Heart left ventricle (tissue), 16 donors: ENCODE data around the gene MAGI2. TPM values are rescaled to one million over a fixed set of nuclear protein-coding genes. Genes with fewer than 3 reads are reported as not detected.

Experiments used
- ATAC-seq, 4 donors: fragments of 200-7000 bp; cut with Tn5 transposase; one replicate each; pipeline ENCODE4 v1.9.1; 2020 to 2022; ENCODE audit warnings: moderate library complexity in 4 of 4, mild to moderate bottlenecking in 3 of 4, moderate number of reproducible peaks in 1 of 4
- DNase-seq, 5 donors: peaks; one replicate each; pipeline ENCODE4 v3.0.0-alpha.2; 2020
- H3K27ac ChIP-seq, 12 donors: fragments of 200-600 bp; sonication (generic) in 4 of 12; one replicate each; pipeline versions ENCODE4 v1.5.0 to v1.8.0; 2016 to 2022; ENCODE audit warnings: mild to moderate bottlenecking in 2 of 12
- H3K27me3 ChIP-seq, 9 donors: fragments of 200-600 bp; sonication (generic) in 2 of 9; one replicate each; pipeline versions ENCODE4 v1.5.1 to v1.8.0; 2016 to 2022; ENCODE audit warnings: mild to moderate bottlenecking in 3 of 9
- H3K36me3 ChIP-seq, 9 donors: fragments of 200-600 bp; sonication (generic) in 2 of 9; one replicate each; pipeline versions ENCODE4 v1.5.0 to v1.8.0; 2018 to 2022; ENCODE audit warnings: mild to moderate bottlenecking in 2 of 9
- H3K4me1 ChIP-seq, 12 donors: fragments of 200-600 bp; sonication (generic) in 4 of 12; one replicate each; pipeline versions ENCODE4 v1.5.0 to v1.8.0; 2016 to 2022; ENCODE audit warnings: mild to moderate bottlenecking in 3 of 12
- H3K4me3 ChIP-seq, 12 donors: fragments of 200-600 bp; sonication (generic) in 4 of 12; one replicate each; pipeline versions ENCODE4 v1.5.0 to v1.8.0; 2017 to 2022; ENCODE audit warnings: mild to moderate bottlenecking in 9 of 12, moderate library complexity in 4 of 12
- H3K9me3 ChIP-seq, 12 donors: fragments of 200-600 bp; sonication (generic) in 4 of 12; one replicate each; pipeline versions ENCODE4 v1.5.0 to v1.8.0; 2016 to 2022; ENCODE audit warnings: mild to moderate bottlenecking in 1 of 12
- CTCF ChIP-seq, 12 donors: fragments of 200-600 bp; sonication (generic) in 4 of 12; IDR thresholded peaks; one replicate each; pipeline versions ENCODE4 v1.5.0 to v1.8.0; 2018 to 2022; ENCODE audit warnings: antibody characterized with exemption in 12 of 12, mild to moderate bottlenecking in 5 of 12
- POLR2A ChIP-seq, 2 donors: fragments of 450-650 bp; IDR thresholded peaks; one replicate each; pipeline ENCODE4 v1.6.1; 2017; ENCODE audit warnings: antibody characterized with exemption in 2 of 2, mild to moderate bottlenecking in 2 of 2, moderate library complexity in 2 of 2
- WGBS, 4 donors: extraction: QIAGEN DNeasy Blood & Tissue Kit in 2 of 4; methylation state at CpG; one replicate each; pipeline versions ENCODE4 v1.1.5 to v1.1.7; 2013 to 2018; 5-methylcytosine and 5-hydroxymethylcytosine counted together
- intact Hi-C, 10 donors: fragments of 100-400 bp; cut with DNase I; formaldehyde crosslinking; loops; one replicate each; pipeline versions ENCODE4 v1.11.1 to v1.14.2; 2022
- polyA plus RNA-seq, 2 donors: library from polyadenylated mRNA; stranded (reverse); fragments of 200-250 nt; gene quantifications; one replicate each; pipeline ENCODE4 v1.2.3, GENCODE V29; 2013
- total RNA-seq, 9 donors: library from RNA; depleted of rRNA in 2 of 9; stranded (reverse); fragments of >200 nt in 2 of 9; fragmentation: NEBNext Ultra II Directional in 3 of 9; extraction: Animal tissue kit (Norgen Biotek cat#: 25700) in 3 of 9; gene quantifications; one replicate each; pipeline versions ENCODE4 v1.1.0 to v1.2.4, GENCODE V29; 2016 to 2023
- donor health status: ischemic (EF 13 %, LVEDD 7.1; RV severe dilation, severe dysfunction).
- donor health status: healthy with polysubstance abuse.
- donor health status: DM: no; HTN: yes; CAD: no.
- donor health status: DM: no; HTN: no; CAD: no.
- donor health status: ischemic (EF 25% LVEDD 6.9; RV normal size, moderate dysfunction).
- donor health status: ischemic (EF 25% LVEDD 5.7; RV mildly dilated, moderate dysfunction).
- donor health status: healthy.
- donor health status: DM: yes; HTN: yes; CAD: no.
- donor health status: ischemic (EF 35%, LVEDD 5.7; RV mildly dilated, moderate dysfunction).
- donor health status: nonischemic (EF 11% LVEDD 7.7; RV severe dilation, severe dysfunction).
- donor health status: DM: yes; HTN: yes; CAD: no.
- donor health status: PGD.
- donor health status: ischemic (EF 29% LVEDD 5.4; RV normal size, mild dysfunction).
- donor health status: nonischemic (EF 23%, LVEDD 6.1; RV moderate dilation, normal function).

MAGI2 gene
- total and polyA plus RNA-seq, 11 donors = 1.1 to 6.8 (median 3.8) TPM

DNA sequence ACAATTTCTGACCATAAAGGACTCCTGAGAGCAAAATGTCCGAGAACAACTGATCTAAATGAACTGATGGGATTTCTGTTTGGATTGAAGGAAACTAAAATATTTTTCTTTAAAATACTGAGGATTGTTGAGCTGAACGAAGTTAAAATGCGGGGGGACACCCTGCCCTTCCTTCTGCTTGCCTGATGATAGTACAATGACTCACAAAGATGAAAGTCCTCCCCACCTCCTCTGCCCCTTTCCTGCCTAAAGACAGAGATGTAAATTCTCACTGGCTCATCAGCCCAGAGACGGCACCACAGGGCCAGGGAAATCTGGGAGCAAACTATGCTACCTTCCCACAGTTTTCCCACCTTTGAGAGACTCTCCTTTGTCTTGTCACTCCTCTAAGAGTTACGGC is 1474.2 kb downstream of the MAGI2 start:
- no peak overlapping the region for H3K27ac ChIP-seq
- H3K27me3 ChIP-seq = no peaks in the 10 kb centered on the region
- ATAC-seq (no peak), DNase-seq (no peak)
- H3K36me3 ChIP-seq = no peaks in the 10 kb centered on the region
- TF ChIP-seq CTCF (IDR thresholded peaks at IDR 0.05) (no peak), POLR2A (IDR thresholded peaks at IDR 0.05) (no peak)
- H3K9me3 ChIP-seq = no peaks in the 10 kb centered on the region
- peaks cover 0 to 6% (median 0%) of the 10 kb centered on the region in 12 donors for H3K4me1 ChIP-seq
- intact Hi-C loops = no loop called here
- WGBS, 4 donors = 74 to 85% (median 80%) methylated on average over 5 of the region's 5 CpGs
- H3K4me3 ChIP-seq = no peak overlapping the region

DNA sequence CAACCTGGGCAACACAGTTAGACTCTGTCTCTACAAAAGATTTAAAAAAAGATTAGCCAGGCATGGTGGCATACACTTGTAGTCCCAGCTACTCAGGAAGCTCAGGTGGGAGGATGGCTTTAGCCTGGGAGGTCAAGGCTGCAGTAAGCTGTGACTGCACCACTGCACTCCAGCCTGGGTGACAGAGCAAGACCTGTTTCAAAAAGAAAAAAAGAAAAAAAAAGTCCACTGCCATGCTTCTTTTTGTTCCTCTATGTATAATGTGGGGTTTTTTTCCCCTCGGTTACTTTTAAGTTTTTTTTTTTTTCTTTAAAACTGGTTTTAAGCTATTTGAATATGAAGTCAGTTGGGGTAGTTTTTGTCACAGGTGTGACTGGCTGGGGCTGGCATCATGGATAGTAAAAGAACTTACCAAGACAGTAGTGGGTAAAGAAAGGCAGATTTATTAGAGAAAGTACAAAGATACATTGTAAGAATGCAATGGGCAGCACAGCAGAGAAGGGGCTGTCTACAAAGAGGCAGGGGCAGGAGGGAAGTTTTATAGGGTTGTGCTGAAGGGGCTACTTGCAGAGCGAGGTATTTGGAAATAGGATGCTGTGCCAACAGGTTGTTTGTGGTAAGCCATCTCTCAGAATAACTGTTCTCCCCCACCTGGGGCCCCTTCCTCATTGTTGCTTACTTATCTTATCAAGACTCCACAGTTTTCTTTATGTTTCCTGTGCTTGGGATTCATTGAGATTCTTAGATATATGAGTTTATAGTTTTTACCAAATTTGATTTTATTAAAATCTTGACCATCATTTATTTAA is 1477.6 kb downstream of the MAGI2 start:
- 74 to 90% (median 80%) methylated on average over 2 of the region's 2 CpGs for WGBS, 4 donors

GRCh38 chr7:77971726-77972125 is 1481.7 kb downstream of the MAGI2 start:
- H3K4me1 ChIP-seq = no peaks in the 10 kb centered on the region
- TF ChIP-seq CTCF (IDR thresholded peaks at IDR 0.05) (no peak), POLR2A (IDR thresholded peaks at IDR 0.05) (no peak)
- DNase-seq (no peak), ATAC-seq (no peak)
- H3K36me3 ChIP-seq = no peaks in the 10 kb centered on the region
- no peaks in the 10 kb centered on the region for H3K9me3 ChIP-seq
- no peaks in the 10 kb centered on the region for H3K27me3 ChIP-seq
- no peak overlapping the region for H3K27ac ChIP-seq
- intact Hi-C loops = no loop called here
- no peak overlapping the region for H3K4me3 ChIP-seq

More for the DNA sequence above, 1477.6 kb downstream of the MAGI2 start:
- Histone ChIP-seq H3K9me3 (no peaks in the 10 kb centered on the region), H3K27me3 (no peaks in the 10 kb centered on the region), H3K36me3 (no peaks in the 10 kb centered on the region), H3K4me1 (peaks cover 0 to 6% (median 0%) of the 10 kb centered on the region in 12 donors), H3K4me3 (no peak overlapping the region), H3K27ac (no peak overlapping the region)
- ATAC-seq = no peak
- DNase-seq = no peak
- TF ChIP-seq CTCF (IDR thresholded peaks at IDR 0.05) = no peak
- intact Hi-C loops = no loop called here

- H3K4me1 ChIP-seq = no peaks in the 10 kb centered on the region
- intact Hi-C loops = no loop called here
- ATAC-seq (no peak), DNase-seq (no peak)
- TF ChIP-seq CTCF (IDR thresholded peaks at IDR 0.05) (no peak), POLR2A (IDR thresholded peaks at IDR 0.05) (no peak)
- no peaks in the 10 kb centered on the region for H3K9me3 ChIP-seq
- no peaks in the 10 kb centered on the region for H3K27me3 ChIP-seq
- no peaks in the 10 kb centered on the region for H3K36me3 ChIP-seq
- H3K27ac ChIP-seq = no peak overlapping the region
- no peak overlapping the region for H3K4me3 ChIP-seq
Observed at GRCh38 chr7:77967429-77967828, 1486.0 kb downstream of the MAGI2 start.
